NCI-H748 (cell line): ENCODE measurements around the gene AMDHD1.

Source experiments
- DNase-seq: peaks from one replicate; lab custom pipeline; 2025; ENCODE audit not compliant: unreplicated experiment; lab: John Stamatoyannopoulos, UW

The AMDHD1 gene, protein sequence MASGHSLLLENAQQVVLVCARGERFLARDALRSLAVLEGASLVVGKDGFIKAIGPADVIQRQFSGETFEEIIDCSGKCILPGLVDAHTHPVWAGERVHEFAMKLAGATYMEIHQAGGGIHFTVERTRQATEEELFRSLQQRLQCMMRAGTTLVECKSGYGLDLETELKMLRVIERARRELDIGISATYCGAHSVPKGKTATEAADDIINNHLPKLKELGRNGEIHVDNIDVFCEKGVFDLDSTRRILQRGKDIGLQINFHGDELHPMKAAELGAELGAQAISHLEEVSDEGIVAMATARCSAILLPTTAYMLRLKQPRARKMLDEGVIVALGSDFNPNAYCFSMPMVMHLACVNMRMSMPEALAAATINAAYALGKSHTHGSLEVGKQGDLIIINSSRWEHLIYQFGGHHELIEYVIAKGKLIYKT

DNA sequence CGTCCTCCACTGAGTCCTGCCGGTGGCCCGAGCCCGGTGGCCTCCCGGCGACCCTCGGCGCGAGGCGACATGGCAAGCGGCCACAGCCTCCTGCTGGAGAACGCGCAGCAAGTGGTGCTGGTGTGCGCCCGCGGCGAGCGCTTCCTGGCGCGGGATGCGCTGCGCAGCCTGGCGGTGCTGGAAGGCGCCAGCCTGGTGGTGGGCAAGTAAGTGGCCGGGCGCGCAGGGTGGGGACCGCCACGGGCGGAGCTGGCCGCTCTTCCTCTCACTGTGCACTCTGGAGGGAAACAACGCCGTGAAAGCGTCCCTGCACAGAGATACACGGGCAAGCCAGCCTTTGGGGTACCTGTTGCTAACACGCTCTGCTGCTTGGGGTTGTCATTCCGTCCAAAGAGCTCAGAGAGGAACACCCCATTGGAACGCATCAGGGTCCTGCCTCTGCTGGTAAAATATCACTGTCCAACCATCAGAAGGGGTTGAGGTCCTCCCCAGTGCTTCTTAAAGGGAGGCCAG, at the start of gene AMDHD1:
Gene AMDHD1 (plus strand): TSS at position 2 of the 513 bp plus-strand sequence. CDS start 68 bp downstream, at position 70.
- DNase-seq, result peak; percentile 78

DNA sequence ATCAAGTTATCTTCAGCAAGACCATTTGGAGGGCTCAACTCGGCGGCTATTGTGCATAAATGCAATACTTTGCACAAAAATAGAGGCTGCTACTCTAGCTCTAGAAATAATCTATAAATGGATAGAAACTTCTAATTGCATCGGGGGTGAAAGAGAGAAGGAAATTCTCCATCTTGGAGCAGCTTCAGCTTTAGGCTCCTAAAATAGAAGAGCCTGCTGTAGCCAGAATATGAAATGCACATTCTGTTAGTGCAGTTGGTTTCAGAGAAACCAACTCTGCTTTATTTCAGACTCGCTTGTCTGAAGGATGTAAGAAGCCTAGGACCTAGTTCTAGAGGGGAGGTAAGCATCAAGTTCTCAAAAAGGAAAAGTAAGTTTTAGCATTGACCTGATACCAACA, 46.3 kb upstream of the AMDHD1 start:
- no peak for DNase-seq

DNA sequence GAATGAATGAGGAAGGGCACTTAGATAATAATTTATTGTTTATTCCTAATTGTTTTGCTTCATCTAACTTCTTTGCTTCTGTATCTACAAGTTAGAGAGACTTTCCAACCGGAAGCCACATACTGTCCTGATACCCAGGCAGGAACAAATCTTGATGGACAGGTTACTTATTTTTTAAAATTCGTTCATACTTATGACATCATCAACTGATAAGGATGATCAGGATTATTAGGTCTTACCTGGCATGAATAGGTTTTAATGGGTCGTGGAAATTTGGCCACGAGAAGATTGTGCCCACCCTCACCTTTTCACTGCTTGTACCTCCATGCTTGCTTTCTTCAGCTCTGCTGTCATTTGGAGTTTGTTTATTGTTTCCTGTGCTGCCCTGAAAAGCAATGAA, 45.0 kb upstream of the AMDHD1 start:
- DNase-seq, result no peak

DNA sequence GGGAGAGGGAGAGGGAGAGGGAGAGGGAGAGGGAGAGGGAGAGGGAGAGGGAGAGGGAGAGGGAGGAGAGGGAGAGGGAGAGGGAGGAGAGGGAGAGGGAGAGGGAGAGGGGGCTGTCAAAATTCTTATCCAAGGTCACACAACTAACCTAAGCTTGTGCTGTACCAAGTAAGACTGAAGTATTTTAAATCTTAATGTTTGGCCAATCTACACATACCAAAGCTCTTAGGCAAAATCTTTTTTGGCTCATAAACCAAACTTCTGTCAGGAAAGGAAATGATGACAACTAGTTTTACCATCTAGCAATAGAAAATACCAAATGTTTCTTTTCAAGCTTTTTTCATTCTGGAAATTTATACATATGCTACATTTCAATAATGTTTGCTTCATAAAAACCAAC, 34.6 kb upstream of the AMDHD1 start:
- no peak for DNase-seq

DNA sequence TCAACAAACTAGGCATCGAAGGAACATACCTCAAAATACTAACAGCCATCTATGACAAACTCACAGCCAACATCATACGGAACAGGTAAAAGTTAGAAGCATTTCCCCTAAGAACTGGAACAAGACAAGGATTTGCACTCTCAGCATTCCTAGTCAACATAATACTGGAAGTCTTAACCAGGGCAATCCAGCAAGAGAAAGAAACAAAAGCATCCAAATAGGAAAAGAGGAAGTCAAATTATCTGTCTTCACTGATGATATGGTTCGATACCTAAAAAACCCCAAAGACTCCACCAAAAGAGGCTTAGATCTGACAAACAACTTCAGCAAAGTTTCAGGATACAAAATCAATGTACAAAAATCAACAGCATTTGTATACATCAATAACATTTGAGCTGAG, 33.3 kb upstream of the AMDHD1 start:
- no peak for DNase-seq

DNA sequence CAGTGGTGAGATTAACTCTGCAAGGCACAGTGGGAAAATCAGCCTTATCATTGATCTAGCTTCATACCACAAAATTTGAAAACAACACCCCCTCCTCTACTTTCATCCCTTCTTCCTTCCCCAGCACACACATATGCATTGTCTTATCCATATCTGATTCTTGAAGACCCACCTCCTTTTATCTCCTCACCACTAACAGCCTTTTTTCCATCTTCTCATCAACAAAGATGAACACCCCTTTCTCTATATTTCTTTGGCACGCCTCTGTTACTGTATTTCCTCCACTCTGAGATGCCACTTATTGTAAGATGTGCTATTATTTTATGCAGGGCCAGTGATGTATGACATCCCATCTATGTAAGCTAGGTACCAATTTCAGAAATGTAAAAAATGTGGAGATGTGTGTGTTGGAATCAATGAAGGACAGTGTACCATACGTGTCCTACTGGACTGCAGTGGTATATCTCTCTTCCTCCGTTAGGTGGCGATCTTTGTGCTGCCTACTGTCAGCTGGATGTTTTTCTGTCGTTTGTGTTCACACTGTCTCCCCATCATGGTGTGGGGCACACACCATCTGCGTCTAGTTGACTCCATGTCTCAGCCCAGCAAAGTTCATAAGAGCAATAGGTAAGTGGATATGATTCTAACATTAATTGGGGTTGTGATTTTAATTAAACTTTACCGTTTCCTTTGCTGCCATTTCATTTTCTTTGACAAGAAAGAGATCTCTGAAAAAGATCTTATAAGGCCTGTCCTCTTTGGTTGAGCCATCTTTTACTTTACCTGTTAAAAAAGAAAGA, 24.7 kb upstream of the AMDHD1 start:
- DNase-seq, result peak; percentile 72

DNA sequence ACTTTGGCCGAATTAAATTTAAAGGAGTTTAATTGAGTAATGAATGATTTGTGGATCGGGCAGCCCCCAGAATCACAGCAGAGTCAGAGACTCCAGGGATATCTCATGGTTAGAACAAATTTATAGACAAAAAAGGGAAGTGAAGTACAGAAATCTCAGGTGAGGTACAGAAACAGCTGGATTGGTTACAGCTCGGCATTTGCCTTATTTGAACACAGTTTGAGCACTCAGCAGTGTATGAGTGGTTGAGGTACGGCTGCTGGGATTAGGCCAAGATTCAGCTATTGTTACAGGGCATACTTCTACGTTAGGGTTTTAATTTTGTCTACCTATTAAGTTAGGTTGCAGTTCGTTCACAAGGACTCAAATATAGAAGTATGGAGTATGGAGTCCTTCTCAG, 24.0 kb upstream of the AMDHD1 start:
- no peak for DNase-seq

DNA sequence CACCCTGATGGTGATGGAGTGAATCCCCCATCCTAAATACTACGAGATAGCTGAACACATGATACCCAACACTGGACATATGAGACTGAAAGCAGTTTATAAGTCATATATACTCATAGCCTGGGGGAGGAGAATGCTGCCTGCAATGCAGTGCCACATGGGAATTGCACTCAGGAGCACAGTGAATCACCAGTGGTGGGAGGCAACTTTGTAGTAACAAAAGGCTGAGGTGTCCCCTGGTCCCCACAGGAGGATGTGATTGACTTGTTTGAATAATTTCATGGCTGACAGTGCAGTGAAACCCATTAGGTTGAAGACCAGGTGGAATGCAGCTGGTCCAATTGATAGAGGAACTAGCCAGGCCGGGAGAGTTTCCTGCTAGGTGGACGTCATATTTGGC, 20.9 kb upstream of the AMDHD1 start:
- no peak for DNase-seq

DNA sequence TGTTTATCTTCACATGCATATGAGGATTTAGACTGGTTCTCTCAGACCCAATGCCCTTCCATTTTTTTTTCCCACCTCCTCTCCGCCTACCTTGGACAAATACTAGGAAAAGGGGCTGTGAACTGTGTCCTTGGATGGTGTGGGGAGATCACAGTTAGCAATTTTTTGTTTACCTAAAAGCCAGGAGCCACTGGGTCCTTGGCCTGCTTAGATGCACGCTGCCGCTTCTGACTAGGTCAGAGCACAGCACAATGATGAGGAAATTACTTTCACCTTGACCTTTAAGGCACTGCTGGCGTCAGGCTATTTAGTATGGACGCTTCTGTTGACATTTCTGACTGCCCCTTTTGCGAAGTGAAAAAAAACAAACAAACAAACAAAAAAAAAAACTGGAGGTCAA, 2.6 kb upstream of the AMDHD1 start:
- no peak for DNase-seq

DNA sequence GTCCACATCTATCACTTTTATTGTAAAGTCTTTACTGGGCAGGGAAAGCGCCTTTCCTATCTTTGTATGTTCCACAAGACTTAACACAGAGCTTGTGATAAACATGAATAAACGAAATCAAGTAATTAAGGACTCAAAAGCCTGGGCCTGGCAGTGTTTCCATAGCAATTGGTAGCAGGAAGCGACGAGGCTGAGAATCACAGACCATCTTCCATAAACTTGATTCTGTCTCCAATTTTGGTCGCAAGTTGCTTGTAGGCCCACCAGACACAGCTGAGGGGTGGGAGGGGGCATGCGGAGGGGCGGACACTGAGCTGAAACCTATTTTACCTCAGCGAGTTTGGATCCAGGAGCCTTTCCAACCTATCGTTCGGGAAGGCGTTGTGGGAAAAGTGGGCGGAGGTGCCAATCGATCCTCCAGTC, 1.0 kb upstream of the AMDHD1 start:
- DNase-seq, result peak; percentile 66

DNA sequence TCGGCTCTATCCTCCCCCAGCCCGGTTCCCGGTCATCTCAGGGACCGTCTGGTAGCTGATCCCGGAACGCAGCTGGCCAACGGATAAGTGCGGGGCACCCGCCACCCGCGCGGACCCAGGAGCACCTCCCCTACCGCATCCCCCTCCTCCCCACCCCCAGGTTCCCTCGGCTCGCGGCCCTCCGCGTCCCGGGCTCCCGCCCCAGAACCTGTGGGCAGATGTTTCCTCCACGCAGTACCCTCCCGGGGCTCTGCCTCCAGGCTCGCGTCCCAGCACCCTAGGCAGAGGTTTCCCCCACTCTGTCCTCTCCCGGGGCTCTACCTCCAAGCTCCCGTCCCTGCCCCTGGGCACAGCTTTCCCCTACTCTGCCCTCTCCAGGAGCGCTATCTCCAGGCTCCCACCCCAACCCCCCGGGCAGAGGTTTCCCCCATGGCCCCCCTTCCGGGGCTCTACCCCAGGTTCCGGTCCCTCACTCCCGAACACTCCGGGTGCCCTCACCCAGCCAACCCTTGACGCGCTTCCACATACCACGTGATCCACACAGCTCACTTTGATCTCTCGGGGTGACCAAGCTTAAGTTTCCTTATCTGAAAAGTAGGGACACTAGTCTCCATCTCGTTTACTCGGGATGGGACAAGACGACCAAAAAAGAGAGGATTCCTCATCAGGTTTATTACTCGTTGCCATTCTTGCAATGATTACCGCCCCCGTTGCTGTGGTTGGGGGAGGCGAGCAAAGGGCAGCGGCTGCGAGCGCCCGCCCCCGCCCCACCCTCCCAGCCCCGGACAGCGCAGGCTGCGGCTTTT, 404 bp upstream of the AMDHD1 start, which contains the start of gene CCDC38:
Gene CCDC38 (minus strand): TSS at position 91 of the 806 bp plus-strand sequence. CDS start 6,105 bp downstream, outside the sequence.
- DNase-seq, result peak; percentile 78

DNA sequence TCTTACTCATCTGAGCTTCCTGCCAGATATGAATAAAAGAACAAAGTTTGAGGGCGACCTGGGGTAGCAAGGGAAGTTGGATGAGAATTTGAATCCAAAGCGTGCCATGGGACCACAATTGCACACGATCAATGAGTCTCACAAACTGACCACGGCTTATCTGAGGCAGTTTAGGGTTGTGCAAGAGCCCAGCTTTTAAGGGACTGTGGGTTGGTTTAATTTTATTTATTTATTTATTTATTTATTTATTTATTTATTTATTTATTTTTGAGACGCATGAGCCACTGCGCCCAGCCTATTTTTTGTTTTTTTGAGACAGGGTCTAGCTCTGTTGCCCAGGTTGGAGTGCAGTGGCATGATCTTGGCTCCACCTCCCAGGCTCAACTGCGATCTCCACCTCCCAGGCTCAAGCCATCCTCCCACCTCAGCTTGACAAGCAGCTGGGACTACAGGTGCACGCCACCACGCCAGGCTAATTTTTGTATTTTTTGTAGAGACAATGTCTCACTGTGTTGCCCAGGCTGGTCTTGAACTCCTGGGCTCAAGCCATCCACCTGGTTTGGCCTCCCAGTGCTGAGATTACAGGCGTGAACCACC, 1.1 kb downstream of the AMDHD1 start:
- DNase-seq, result no peak

DNA sequence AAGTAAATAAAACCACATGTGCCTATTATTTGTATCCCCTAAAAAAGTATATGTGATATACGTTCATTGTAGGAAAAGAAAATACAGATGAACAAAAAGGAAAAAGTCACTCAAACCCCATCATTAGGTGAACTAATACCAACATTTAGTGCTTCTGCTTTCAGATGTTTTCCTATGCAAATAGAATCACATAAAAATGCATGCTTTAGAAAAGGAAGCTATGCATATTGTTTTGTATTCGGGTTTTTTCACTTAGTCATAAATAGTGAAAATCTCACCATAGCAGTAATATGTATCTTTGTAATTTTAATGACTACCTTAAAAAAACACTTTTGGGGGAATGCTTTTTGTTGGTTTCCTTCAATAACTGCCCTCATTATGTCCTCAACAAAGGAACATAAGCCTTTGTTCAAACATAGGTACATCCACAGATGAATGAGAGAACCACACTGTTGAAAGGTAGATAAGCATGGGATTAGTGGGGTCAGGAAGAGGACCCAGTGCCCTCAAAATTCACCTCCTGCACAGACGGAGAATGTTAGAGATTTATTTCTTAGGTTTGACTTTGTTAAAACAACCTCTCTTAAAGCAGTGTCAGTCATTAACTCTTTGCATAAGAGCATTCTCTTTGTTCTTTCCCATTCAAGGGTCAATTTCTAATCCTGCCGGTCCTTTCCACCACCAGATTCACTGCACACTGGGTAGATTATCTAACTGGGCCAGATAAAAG, 6.5 kb downstream of the AMDHD1 start:
- peak; percentile 86 for DNase-seq

DNA sequence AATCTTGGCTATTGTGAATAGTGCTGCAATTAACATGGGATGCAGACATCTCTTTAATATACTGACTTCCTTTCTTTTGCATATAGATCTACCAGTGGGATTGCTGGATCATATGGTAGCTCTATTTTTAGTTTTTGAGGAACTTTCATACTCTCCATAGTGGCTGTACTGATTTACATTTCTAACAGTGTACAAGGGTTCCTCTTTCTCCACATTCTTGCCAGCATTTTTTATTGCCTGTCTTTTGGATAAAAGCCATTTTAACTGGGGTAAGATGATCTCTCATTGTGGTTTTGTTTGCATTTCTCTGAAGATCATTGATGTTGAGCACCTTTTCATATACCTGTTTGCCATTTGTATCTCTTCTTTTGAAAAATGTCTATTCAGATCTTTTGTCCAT, 8.4 kb downstream of the AMDHD1 start:
- DNase-seq, result peak; percentile 70

DNA sequence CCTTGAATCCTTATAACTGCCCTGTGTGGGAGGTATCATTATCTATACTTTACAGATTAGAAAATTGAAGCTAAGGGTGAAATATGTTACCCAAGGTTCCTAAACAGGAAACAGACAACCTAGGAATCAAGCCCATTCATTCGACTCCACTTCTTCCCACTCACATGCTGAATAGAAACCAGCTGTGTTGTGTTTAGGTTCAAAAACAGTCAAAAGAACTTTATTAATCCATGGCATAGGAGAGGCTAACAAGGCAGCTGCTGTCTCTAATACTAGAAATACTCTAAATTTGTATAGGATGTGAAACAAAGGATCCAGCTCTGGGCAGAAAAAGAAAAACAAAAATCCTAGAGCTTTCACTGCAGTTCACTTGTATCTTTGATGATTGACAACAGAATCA, 9.9 kb downstream of the AMDHD1 start:
- peak; percentile 17 for DNase-seq

DNA sequence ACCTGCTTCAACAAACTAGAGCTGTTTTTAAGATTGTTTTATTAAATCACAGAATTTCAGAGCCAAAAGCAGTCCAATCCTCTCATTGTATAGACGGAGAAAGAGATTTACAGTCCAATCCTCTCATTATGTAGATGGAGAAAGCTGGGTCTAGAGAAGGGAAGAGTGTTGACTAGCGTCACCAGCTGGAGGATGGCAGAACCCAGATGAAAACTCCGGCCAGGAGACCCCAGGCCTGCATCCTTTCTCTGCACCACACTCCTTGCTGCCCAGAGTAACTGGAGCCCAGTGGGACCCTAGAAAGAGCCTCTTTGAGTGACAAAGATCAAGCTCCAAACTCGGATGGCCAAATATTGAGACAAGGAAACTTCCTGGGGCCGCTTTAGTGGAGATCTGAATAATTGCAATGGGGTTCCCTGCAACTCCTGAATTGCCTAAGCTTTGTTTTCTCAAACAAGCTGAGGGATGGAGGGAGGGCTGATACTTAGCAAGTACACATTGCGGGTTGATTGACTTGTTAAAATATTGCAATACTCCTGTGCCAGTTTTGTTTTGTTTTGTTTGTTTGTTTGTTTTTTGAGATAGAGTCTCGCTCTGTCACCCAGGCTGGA, 12.5 kb downstream of the AMDHD1 start:
- DNase-seq, result no peak

DNA sequence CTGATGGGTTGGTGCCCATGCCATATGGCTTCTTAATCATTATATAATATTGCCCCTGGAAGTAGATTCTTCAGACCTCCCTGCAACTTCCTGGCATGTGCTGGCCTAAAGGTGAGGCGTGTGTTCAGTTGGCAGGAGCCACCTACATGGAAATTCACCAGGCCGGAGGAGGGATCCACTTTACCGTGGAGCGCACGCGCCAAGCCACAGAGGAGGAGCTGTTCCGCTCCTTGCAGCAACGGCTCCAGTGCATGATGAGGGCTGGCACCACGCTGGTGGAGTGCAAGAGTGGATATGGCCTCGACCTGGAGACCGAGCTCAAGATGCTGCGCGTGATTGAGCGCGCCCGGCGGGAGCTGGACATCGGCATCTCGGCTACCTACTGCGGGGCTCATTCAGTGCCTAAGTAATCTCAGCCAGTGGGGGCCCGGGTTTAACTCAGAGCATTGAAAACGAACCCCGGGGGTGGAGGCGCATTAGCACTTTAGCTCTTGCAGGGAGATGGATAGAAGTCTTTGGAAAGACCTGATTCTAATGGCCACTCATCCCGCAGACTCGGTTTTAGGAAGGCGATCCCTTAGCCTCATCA, 13.5 kb downstream of the AMDHD1 start:
- no peak for DNase-seq

DNA sequence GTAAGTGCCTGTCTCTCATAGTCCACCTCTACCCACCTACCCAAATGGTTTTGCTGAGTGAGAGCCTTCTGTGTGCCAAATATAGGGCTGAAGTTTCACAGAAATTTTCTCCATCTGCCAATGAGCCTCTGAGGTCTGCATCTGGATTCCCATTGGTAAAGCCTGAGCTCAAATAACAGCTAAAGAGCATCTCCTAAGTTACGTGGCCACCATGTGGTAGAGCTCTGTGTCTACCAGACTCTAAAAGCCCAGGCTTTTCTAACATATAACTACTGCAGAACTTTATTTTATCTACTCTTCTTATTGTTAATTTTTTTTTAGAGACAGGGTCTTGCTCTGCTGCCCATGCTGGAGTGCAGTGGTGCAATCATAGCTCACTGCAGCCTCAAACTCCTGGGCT, 16.0 kb downstream of the AMDHD1 start:
- DNase-seq, result peak; percentile 53

DNA sequence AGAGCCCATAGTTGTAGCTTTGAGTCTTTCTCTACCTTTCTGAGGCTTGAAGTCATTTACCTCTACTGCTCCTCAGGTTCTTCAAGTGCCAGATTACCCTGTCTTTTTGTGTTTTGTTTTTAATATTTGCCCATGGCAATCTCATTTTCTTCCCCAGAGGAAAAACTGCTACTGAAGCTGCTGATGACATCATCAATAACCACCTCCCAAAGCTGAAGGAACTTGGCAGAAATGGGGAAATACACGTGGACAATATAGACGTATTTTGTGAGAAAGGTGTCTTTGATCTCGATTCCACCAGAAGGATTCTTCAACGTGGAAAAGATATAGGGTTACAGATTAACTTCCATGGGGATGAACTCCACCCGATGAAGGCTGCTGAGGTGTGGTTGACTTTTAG, 17.1 kb downstream of the AMDHD1 start:
- no peak for DNase-seq
